Uterus (tissue), 4 donors: ENCODE results near the gene CD46. TPM values are rescaled to one million over a fixed set of nuclear protein-coding genes. Genes with fewer than 3 reads are reported as not detected.

Source experiments
- DNase-seq, 2 donors: peaks; one replicate each; pipeline ENCODE4 v3.0.0-alpha.2; 2019 to 2020
- H3K27ac ChIP-seq, 2 donors: fragments of 200-600 bp; sonication (generic); 1 replicate in 1 of 2; 2 replicates in 1 of 2; pipeline ENCODE4 v1.5.1; 2016 to 2018
- H3K27me3 ChIP-seq, 2 donors: fragments of 200-600 bp; sonication (generic); one replicate each; pipeline ENCODE4 v1.5.1; 2018 to 2019; ENCODE audit warnings: control low read depth in 1 of 2
- H3K36me3 ChIP-seq, 2 donors: fragments of 200-600 bp; sonication (generic); one replicate each; pipeline ENCODE4 v1.5.1; 2019; ENCODE audit warnings: control low read depth in 1 of 2
- H3K4me1 ChIP-seq, 2 donors: fragments of 200-600 bp; sonication (generic); one replicate each; pipeline ENCODE4 v1.5.1; 2018 to 2019; ENCODE audit warnings: control low read depth in 1 of 2
- H3K4me3 ChIP-seq, 2 donors: fragments of 200-600 bp; sonication (generic); 1 replicate in 1 of 2; 2 replicates in 1 of 2; pipeline ENCODE4 v1.5.1; 2018 to 2019; ENCODE audit warnings: mild to moderate bottlenecking in 1 of 2
- H3K9me3 ChIP-seq, 2 donors: fragments of 200-600 bp; sonication (generic); one replicate each; pipeline ENCODE4 v1.5.1; 2019; ENCODE audit warnings: control low read depth in 1 of 2
- CTCF ChIP-seq, 4 experiments: fragments of 200-600 bp in 2 of 4; fragments of 450-650 bp in 2 of 4; sonication (generic) in 2 of 4; IDR thresholded peaks; one replicate each; pipeline ENCODE4 v1.5.1; 2016 to 2019; ENCODE audit warnings: antibody characterized with exemption in 4 of 4, mild to moderate bottlenecking in 2 of 4, moderate library complexity in 1 of 4
- POLR2A ChIP-seq, 2 donors: fragments of 450-650 bp; IDR thresholded peaks; one replicate each; pipeline ENCODE4 v1.6.1; 2016; ENCODE audit warnings: antibody characterized with exemption in 2 of 2, mild to moderate bottlenecking in 1 of 2, moderate library complexity in 1 of 2
- intact Hi-C: fragments of 100-400 bp; cut with DNase I; formaldehyde crosslinking; loops from one replicate; pipeline ENCODE4 v1.15.1; 2023; ENCODE audit warnings: low total_unique reads
- total RNA-seq, 4 donors: library from RNA; depleted of rRNA in 3 of 4; stranded (reverse); fragments of >200 nt in 3 of 4; gene quantifications; one replicate each; pipeline versions ENCODE4 v1.1.0 to v1.2.4, GENCODE V29; 2014 to 2023
- donor health status: DM: yes; HTN: yes; CAD: no.

CD46 gene
- total RNA-seq, 4 donors from 2014 or later = 118 to 195 (median 174) TPM

GRCh38 chr1:207815913-207816291 lies 64.0 kb downstream of the CD46 start:
- Histone ChIP-seq H3K4me1 (peaks cover 35 to 45% of the 10 kb centered on the region in 2 donors), H3K36me3 (no peaks in the 10 kb centered on the region), H3K27ac (peak overlapping the region; percentile 4 to 6), H3K4me3 (no peak overlapping the region), H3K27me3 (no peaks in the 10 kb centered on the region), H3K9me3 (no peaks in the 10 kb centered on the region)
- no peak for DNase-seq
- no peak for TF ChIP-seq POLR2A (IDR thresholded peaks at IDR 0.05)
- no peak for TF ChIP-seq CTCF (IDR thresholded peaks at IDR 0.05)
- intact Hi-C loops = no loop called here

- Histone ChIP-seq H3K27ac (peak overlapping the region in 1 of 2 donors; percentile 38), H3K36me3 (no peaks in the 10 kb centered on the region), H3K9me3 (no peaks in the 10 kb centered on the region), H3K27me3 (no peaks in the 10 kb centered on the region), H3K4me1 (peaks cover 35 to 55% of the 10 kb centered on the region in 2 donors), H3K4me3 (no peak overlapping the region)
- intact Hi-C loops = no loop called here
- DNase-seq = peak in 1 of 2 donors; percentile 11
- TF ChIP-seq CTCF (IDR thresholded peaks at IDR 0.05) (no peak), POLR2A (IDR thresholded peaks at IDR 0.05) (no peak)
Observed at GRCh38 chr1:207817166-207817565, 65.3 kb downstream of the CD46 start.

- peak in 1 of 2 donors; percentile 13 for DNase-seq
- Histone ChIP-seq H3K9me3 (no peaks in the 10 kb centered on the region), H3K4me3 (peak overlapping the region in 1 of 2 donors; percentile 78), H3K27me3 (no peaks in the 10 kb centered on the region), H3K36me3 (no peaks in the 10 kb centered on the region), H3K27ac (peak overlapping the region; percentile 10 to 95), H3K4me1 (peaks cover 27 to 56% of the 10 kb centered on the region in 2 donors)
- TF ChIP-seq CTCF (IDR thresholded peaks at IDR 0.05) = no peak
- no peak for TF ChIP-seq POLR2A (IDR thresholded peaks at IDR 0.05)
- intact Hi-C loops = no loop called here
Observed at GRCh38 chr1:207817778-207818751, 66.2 kb downstream of the CD46 start.

GRCh38 chr1:207818971-207819451 lies 67.2 kb downstream of the CD46 start:
- H3K9me3 ChIP-seq = no peaks in the 10 kb centered on the region
- H3K27ac ChIP-seq = peak overlapping the region; percentile 10 to 95
- no peaks in the 10 kb centered on the region for H3K27me3 ChIP-seq
- no peak for DNase-seq
- TF ChIP-seq CTCF (IDR thresholded peaks at IDR 0.05) (no peak), POLR2A (IDR thresholded peaks at IDR 0.05) (no peak)
- H3K4me1 ChIP-seq = peaks cover 22 to 50% of the 10 kb centered on the region in 2 donors
- H3K36me3 ChIP-seq = no peaks in the 10 kb centered on the region
- peak overlapping the region in 1 of 2 donors; percentile 78 for H3K4me3 ChIP-seq
- intact Hi-C loops = no loop called here
